GM19328 (cell line): Measurements from ENCODE around the gene PRDM16.
"Not testable (repeated sequence)": the region's sequence is repeated elsewhere in the genome, so short reads cannot be mapped to it uniquely, and the experiment has no call there.

Experiments
- ATAC-seq: cut with Tn5 transposase; IDR thresholded peaks from one replicate; pipeline ENCODE4 v1.9.1; 2021; ENCODE audit warnings: mild to moderate bottlenecking, moderate library complexity; ENCODE audit not compliant: unreplicated experiment

PRDM16 gene

DNA sequence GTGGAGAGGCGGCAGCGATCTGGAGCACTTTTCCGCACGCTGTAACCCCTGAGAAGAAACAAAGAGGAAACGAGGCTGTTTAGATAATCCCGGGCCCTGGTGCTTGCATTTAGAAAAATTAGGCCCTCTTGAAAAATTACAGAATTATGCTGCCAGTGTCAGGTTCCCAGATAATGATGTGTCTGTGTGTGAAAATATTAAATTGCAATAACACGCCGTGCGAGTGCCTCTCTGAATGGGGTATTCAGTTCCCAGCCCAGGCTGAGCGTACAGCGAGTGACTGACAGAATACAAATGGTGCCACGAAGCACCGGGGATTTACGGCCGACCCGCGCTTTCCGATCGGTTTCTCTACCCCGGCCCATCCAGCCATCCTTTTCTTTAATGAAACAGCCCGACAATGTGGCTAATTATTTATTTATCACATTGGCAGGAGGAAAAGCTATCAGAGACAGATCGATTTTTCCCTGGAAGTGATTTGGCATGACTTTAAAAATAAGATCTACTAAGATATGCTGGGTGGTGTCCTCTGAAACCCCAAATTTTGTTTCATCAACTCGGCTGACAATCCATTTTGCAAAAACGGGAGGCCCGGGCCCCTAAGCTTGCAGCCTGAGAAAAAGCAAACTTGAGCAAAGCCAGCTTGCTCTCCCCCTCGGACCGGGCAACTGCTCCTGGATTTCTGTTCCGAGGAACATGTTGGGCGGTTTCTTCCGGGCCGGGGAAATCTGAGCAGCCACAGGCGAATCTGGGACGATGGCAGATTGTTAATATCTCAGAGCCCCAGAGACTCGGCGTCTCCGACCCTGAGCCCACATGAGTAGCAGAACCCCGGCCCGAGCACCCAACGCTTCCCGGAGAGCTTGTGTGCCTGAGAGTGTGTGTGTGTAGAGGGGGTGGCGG is 11.3 kb downstream of the PRDM16 start:
- ATAC-seq, result no peak

- no peak for ATAC-seq
Observed at GRCh38 chr1:3081171-3081683, 12.2 kb downstream of the PRDM16 start.

DNA sequence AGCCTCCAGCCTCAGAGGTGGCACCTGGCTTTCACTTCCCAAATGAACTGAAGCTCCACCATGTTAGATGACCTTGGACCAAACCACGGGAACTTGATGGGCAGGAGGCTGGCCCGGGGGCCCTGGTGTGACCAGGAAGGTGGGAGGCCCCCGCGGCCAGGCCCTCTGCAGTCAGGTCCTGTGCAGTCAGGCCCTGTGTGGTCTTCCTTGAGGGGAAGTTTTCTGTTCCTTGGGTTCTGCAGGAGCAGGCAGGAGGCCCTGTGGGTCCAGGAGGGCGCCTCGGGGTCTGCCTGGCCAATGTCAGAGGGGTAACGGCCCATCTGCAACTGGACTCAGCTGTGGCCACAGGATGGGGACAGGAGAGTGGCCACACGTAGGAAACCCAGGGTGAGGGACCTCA is 13.0 kb downstream of the PRDM16 start:
- ATAC-seq, result no peak

- ATAC-seq, result no peak
Observed at GRCh38 chr1:3082571-3083516, 13.8 kb downstream of the PRDM16 start.

- ATAC-seq, result no peak
Observed at GRCh38 chr1:3084154-3084553, 15.2 kb downstream of the PRDM16 start.

GRCh38 chr1:3084726-3085125 is 15.7 kb downstream of the PRDM16 start:
- ATAC-seq, result no peak

GRCh38 chr1:3085721-3086120 is 16.7 kb downstream of the PRDM16 start:
- no peak for ATAC-seq

DNA sequence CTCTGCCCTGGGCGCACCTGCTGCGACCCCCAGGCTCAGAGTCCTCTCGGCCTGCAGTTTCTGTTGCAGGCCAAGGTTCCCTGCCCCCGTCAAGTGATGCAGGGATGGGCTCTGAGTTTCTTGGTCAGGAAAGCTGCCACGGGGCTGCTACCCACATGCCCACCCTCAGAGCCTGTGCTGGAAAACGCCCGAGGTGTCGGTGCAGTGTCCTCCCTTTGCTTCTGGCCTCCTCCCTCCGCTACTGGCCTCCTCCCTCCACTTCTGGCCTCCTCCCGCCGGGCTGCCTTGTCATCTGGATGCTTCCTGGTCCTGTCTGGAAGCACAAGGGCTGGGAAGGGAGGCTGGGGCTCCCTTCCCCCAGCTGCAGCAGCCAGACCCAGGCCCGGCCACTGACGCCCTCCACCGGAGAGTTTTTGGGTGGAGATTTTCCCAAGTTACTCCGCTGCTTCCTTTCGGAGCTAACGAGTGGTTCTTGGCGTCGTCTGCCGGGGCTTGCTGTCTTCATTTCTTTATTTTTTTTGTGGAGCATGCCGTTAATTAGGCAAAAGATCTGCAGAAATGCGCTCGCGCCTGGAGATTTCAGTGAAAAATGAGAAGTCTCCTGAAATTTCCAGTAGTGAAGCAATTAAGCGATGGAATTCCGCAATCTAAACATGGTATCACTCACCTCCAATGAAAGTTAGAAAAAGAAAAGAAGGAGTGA is 17.4 kb downstream of the PRDM16 start:
- ATAC-seq, result no peak

- no peak for ATAC-seq
Observed at GRCh38 chr1:3087049-3087448, 18.0 kb downstream of the PRDM16 start.

- not testable (repeated sequence) for ATAC-seq
Observed at GRCh38 chr1:3087946-3088668, 19.1 kb downstream of the PRDM16 start.

GRCh38 chr1:3089490-3089889 is 20.5 kb downstream of the PRDM16 start:
- ATAC-seq, result no peak

- no peak for ATAC-seq
Observed at GRCh38 chr1:3091334-3091733, 22.3 kb downstream of the PRDM16 start.

DNA sequence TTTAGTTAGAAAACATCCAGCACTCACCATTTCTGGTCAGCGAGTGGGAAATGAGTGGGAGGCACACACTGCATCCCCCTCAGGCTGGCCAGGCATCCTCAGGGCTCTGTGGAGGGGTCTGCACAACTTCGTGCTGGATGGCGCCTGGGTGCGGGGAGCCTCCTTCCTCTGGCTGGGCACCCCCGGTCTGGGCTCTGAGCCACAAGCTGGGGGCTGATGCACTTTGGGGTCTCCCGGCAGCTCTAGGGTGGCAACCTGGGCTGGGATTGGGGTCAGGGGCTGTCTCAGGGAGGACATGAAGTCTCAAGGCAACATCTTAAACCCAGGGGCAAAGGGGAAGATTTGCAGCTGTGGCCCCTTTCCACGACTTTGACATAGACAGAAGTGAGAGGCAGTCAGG is 23.5 kb downstream of the PRDM16 start:
- no peak for ATAC-seq

DNA sequence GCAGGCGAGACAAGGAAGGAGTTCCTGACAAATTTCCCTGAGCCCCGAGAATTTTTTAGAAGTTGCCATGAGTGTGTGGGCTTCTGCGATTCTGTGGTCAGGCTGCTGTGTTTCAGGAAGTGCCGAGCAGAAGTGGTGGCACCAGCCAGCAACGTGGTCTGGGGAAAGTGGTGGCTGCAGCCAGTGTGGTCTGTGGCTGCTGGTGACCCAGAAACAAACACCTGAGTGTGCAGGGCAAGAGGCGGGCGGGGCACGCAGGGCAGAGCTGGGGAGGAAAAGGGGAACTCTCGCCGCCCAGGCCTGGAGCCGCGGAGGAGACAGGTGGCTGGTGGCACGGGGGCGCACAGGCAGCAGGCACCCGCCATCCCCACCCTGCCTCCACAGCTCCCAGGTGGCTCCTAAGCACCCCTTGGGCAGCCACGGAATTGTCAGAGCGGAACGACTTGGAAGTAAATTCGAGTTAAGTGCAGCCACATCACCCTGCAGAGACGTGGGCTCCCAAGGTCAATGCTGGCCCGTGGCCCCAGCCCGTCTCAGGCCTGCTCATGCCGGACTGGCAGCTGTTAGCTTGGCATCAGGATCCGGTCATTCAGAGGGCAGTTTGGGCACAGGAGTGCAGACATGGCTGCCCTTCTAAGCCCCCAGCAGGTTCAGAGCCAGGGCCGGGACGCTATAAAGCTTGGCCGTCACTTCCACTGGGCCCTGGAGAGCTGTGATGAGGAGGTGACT is 25.1 kb downstream of the PRDM16 start:
- ATAC-seq, result no peak

- no peak for ATAC-seq
Observed at GRCh38 chr1:3094863-3095780, 26.1 kb downstream of the PRDM16 start.

- no peak for ATAC-seq
Observed at GRCh38 chr1:3096345-3096744, 27.3 kb downstream of the PRDM16 start.

- ATAC-seq, result no peak
Observed at GRCh38 chr1:3097231-3097630, 28.2 kb downstream of the PRDM16 start.

GRCh38 chr1:3097861-3098260 is 28.9 kb downstream of the PRDM16 start:
- no peak for ATAC-seq
